ENCODE data around the gene FBF1. TPM values are rescaled to one million over a fixed set of nuclear protein-coding genes. Genes with fewer than 3 reads are reported as not detected.

The FBF1 gene
- total RNA-seq, 1 experiment from 2014 or later = 17.9 TPM

DNA sequence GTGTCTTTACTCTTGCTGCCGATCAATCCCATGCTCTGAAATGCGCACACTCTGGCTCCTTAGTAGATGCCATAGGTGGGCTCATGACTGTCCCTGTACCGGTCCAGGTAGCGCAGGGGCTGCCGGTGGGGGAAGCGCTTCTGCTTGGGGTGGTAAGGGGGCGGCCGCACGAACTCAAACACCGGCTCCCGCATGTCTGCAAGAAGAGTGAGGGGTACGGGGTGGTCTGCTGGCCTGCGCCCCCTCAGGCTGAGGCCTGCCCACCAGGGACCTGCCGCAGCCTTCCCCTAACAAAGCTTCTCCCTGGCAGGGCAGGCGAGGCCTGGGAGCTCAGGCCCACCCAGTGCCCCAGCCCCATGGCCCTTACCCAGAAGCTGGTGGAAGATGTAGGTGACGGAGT, 42.1 kb downstream of the FBF1 start:
- DNase-seq = no peak

DNA sequence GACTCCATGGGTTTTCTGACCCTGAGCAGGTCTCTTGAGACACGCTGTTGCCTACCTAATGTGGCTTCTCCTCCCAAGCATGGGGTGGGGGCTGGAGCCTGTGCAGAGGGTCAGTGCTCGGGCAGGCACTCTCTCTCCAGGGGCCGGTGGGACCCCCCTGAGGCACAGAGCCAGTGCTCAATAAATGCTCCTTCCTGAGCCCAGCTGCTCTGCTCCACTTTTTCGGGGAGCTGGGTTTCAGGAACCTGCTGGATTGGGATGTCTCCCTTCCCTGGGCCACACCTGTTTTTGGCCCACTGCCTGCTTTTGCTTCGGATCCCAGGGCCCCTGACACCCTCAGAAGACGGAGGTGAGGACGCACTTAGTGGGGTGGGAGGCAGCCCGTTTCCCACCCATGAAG, 42.8 kb downstream of the FBF1 start:
- Histone ChIP-seq H3K36me3 (replicated peaks; ENCODE audit: control insufficient read depth, insufficient read depth, low read length) (peaks cover 23% of the 10 kb centered on the region), H3K4me3 (ENCODE audit: insufficient read depth, low read depth, low read length) (no peak overlapping the region), H3K27me3 (ENCODE audit: control insufficient read depth, insufficient read depth, low read length) (no peaks in the 10 kb centered on the region)
- DNase-seq = no peak

More for the DNA sequence above, 42.1 kb downstream of the FBF1 start:
- Histone ChIP-seq H3K36me3 (replicated peaks; ENCODE audit: control insufficient read depth, insufficient read depth, low read length) (peaks cover 23% of the 10 kb centered on the region), H3K27me3 (ENCODE audit: control insufficient read depth, insufficient read depth, low read length) (no peaks in the 10 kb centered on the region), H3K4me3 (ENCODE audit: insufficient read depth, low read depth, low read length) (no peak overlapping the region)

DNA sequence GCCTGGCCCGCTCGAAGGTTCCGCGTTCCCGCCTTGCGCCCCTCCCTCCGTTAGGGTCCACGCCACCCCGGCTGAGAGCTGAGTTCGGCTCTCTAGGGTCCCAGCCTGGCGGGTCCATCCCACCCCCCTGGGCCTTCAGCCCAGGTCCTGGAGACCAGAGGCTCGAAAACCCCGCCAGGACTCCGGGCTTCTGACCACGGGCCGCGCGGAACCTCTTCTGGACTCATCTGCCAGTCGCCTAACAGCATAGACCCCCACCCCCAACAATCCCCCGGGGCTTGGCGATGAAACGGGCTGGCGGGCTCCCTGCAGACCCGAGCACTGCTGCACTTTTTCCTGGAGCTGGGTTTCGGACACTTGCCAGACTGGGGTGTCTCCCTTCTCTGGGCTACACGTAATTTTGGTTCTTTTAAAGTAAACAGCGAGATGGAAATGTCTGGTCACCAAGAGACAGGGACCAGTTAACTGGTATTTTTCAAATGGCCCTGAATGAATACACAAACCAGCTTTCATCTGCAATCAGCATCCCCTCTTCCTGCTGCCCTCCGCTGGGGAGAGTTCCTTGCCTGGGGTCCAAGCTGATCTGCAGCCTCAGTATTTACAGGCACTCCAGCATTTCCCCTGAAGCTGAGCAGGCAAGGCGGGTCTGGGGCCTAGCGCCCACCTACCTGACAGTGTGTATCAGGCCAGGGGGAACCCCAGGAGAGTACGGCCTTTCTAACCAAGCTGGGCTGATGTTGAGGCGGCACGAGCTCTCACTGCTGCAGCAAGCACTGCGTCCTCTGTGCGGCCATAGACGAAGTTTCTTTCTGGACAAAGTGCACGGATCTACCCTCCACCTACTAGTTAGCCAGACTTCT, 43.5 kb downstream of the FBF1 start:
- peak; percentile 73 for DNase-seq
- peaks cover 25% of the 10 kb centered on the region for H3K36me3 ChIP-seq (replicated peaks; ENCODE audit: control insufficient read depth, insufficient read depth, low read length)

DNA sequence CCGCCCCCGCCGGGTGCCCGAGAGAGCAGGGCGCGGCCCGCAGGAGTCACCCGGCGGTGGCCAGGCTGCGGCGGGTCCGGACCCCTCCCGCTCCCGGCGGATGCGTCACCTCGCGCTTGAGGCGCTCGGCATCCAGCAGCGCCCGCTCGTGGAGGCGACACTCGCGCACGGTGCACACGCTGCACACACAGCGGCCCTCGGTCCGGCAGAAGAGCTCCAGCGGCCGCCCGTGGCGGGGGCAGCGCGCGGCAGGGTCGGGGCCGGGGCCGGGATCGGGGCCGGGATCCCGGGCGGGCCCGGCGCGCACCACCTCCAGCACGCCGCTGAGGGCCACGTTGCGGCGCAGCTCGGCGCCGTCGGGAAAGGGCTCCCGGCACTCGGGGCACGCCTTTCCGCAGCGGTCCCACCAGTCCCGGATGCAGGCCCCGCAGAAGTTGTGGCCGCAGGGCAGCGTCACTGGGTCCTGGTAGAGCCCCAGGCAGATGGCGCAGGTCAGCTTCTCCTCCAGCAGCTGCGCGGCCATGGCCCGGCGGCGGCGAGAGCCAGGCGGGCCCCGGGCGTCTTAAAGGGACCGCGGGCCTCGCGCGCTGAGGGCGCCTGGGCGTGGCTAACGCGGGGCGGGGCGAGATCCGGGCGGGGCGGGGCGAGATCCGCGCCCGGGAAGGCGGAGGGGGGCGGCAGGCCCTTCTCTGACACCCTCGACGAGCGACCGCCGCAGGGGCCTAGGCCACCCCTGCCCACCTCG, 44.3 kb downstream of the FBF1 start, which contains the start of gene TRIM65:
Gene TRIM65, minus strand, starts transcription at position 537 of the 745 bp plus-strand sequence. Its CDS starts 14 bp downstream, at position 523.
- no peaks in the 10 kb centered on the region for H3K27me3 ChIP-seq (ENCODE audit: control insufficient read depth, insufficient read depth, low read length)
- peak within 1 kb of the TSS; percentile 94 for H3K4me3 ChIP-seq (ENCODE audit: insufficient read depth, low read depth, low read length)
- peak; percentile 99 for DNase-seq
- peaks cover 20% of the 10 kb centered on the region for H3K36me3 ChIP-seq (replicated peaks; ENCODE audit: control insufficient read depth, insufficient read depth, low read length)

More for the DNA sequence above, 43.5 kb downstream of the FBF1 start:
- Histone ChIP-seq H3K4me3 (ENCODE audit: insufficient read depth, low read depth, low read length) (peak overlapping the region; percentile 94), H3K27me3 (ENCODE audit: control insufficient read depth, insufficient read depth, low read length) (no peaks in the 10 kb centered on the region)

DNA sequence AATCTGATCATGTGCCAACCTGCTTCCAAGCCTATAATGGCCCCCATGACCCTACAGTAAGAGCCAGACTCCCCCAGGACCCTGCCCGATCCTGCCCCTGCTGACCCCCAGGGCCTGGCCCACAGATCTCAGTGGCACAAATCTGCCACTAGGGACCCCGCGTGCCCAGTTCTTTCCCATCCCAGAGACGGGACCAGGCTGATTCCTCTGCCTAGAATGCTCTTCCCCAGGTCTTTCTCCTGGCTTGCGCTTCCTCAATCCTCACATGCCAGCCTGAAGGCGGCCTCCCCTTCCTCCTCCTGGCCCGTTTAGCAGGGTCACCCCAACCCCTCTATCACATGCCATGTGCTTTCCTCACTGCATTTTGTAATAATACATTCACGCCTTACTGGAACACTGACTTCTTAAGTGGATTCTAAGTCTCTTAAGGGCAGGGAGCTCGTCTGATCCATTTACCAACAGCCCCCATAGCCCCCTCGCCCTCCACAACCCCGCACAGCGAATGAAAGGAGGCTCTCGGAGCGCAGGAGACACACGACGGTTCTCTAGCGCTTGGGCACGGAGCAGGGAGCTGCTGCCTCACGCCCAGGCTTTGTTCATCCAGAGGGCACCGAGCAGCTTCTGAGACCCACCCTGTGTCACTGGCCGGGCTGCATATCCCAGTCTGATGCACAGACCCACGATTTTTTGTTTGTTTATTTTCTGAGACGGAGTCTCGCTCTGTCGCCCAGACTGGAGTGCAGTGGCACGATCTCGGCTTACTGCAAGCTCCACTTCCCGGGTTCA, 45.3 kb downstream of the FBF1 start:
- peak; percentile 90 for DNase-seq

DNA sequence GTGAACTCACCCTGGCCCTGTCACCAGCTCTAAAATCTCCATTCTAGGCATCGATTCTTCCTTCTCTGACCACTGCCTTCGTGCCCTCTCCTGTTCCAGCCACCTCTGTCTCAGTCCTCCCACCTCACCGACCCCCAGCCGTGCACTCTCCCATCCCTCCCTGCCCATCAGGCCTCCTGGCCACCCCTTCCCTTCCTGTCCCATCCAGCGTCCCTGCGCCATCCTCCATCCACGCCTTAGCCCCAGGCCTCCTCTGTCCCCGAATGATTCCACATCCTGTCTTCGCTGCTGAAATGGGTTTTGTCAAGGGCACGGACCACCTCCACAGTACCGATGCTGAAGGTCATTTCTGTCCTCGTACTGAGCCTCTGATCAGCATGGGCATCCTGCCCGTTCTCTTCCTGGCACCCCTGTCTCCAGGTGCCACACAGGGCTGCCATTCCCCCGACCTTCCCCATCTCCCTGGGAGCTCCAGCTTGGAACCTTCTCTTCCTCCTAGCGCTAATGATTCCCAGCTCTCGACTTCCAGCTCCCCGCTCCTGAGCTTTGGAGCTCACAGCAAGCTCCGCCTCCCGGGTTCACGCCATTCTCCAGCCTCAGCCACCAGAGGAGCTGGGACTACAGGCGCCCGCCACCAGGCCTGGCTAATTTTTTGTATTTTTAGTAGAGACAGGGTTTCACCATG, 46.7 kb downstream of the FBF1 start:
- peaks cover 8% of the 10 kb centered on the region for H3K36me3 ChIP-seq (replicated peaks; ENCODE audit: control insufficient read depth, insufficient read depth, low read length)
- DNase-seq = peak; percentile 70
- H3K27me3 ChIP-seq (ENCODE audit: control insufficient read depth, insufficient read depth, low read length) = no peaks in the 10 kb centered on the region
- H3K4me3 ChIP-seq (ENCODE audit: insufficient read depth, low read depth, low read length) = no peak overlapping the region

More for the DNA sequence above, 45.3 kb downstream of the FBF1 start:
- peak overlapping the region; percentile 94 for H3K4me3 ChIP-seq (ENCODE audit: insufficient read depth, low read depth, low read length)
- no peaks in the 10 kb centered on the region for H3K27me3 ChIP-seq (ENCODE audit: control insufficient read depth, insufficient read depth, low read length)
- H3K36me3 ChIP-seq (replicated peaks; ENCODE audit: control insufficient read depth, insufficient read depth, low read length) = peaks cover 14% of the 10 kb centered on the region

DNA sequence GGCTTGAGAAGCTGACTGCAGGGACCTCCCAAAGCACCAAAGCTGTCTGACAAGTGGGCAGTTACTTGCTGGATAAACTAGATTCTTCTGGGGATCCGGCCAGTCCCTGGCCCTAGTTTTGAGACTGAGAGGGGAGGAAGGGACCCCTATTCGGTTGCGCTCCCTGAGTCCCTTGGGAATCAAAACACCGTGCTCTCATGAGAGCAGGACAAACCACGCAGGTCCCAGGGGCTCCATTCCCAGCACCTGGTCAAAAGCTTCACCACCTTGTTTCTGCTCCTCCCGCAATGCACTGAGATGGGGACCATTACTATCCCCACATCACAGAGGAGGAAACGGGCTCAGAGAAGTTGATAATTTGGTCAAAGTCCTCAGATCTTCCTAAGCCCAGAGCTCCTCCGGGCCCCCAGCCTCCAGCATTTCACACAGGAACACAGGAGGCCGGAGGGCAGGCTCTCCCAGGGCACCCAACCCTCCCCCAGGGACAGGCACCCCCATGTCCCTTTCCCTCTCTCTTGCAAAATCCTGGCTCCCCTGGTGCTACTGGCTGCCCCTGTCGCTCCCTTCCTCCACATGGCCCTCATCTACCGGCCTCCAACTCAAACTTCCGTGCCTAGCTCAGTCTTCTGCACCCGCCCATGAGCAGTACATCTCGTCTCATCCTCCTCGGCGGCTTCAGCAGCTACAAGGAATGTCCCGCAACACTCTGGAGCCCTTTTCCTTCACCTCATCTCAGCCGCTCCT, 47.4 kb downstream of the FBF1 start:
- H3K36me3 ChIP-seq (replicated peaks; ENCODE audit: control insufficient read depth, insufficient read depth, low read length) = peaks cover 7% of the 10 kb centered on the region
- no peak for DNase-seq
- H3K27me3 ChIP-seq (ENCODE audit: control insufficient read depth, insufficient read depth, low read length) = no peaks in the 10 kb centered on the region
- H3K4me3 ChIP-seq (ENCODE audit: insufficient read depth, low read depth, low read length) = no peak overlapping the region

DNA sequence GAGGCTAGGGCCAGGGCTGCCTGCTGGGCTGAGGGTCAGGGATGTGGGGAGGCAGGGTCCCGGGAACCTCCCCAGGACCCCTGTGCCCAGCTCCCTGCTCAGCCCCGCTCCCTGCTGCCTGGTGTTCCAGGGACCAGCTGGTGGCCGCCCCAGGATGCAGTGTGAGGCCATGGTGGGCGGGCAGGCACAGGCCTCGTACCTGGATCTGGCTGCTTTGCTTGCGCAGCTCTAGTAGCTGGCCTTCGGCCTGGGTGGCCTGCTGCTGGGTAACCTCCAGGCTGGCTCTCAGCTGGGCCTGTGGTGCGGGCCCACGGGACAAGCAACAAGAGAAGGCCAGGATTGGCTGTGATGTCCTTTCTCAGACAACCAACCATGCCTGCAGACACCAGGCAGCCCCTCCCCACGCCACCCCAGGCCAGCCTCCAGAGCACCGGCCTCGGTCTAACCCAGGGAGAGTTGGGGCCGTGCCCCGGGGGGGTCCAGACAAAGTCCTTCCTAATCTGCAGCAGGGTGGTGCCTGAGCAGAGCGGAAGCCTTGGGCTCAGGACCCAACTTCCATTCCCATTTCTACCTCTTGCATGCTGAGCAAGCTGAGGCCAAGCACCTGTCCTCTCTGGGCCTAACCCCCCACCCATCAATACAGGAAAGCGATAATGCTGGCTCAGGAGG, 48.2 kb downstream of the FBF1 start:
- H3K4me3 ChIP-seq (ENCODE audit: insufficient read depth, low read depth, low read length) = no peak overlapping the region
- H3K27me3 ChIP-seq (ENCODE audit: control insufficient read depth, insufficient read depth, low read length) = no peaks in the 10 kb centered on the region
- no peak for DNase-seq
- peaks cover 7% of the 10 kb centered on the region for H3K36me3 ChIP-seq (replicated peaks; ENCODE audit: control insufficient read depth, insufficient read depth, low read length)

DNA sequence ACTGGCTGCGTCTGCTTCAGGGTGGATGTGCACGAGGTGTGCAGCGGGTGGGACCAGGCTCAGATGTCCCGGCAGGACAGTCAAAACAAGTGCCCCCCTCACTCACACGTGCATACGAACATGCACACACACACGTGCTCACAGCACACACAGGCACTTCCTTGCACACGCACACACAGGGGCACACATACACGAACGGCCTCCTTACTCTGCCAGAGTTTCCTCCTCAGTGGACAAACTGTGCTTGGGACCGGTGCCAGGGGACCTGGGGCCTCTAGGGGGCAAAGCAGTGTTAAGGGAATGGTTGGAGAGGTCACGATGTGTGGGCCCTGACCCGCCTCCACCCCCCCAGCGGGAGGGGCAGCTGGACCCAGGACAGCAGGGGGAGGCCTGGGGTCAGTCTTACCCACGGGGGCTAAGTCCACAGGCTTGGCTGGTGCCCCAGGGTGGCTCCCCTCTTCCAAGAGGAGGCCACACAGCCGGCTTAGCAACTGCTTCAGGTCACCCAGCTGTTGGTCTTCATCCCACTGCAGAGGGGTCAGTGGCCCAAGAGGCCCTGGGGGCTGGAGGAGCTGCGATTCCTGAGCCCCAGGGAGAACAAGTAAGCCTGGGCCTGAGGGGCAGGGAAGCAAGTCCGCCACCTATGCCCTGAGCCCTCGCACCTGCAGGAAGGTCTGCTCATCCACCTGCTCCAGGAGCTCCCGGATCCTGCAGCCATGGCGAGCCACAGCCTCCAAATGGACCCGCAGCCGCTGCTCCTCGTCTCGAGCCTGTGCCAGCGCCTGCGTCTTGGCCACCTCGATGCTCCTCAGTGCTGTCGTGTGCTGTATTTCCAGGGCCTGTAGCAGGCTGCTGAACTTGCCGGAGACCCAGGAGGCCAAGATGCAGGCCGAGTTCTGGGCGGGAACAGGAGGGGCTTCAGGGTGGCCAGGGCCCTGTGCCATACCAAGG, 49.0 kb downstream of the FBF1 start:
- no peak for DNase-seq
- H3K4me3 ChIP-seq (ENCODE audit: insufficient read depth, low read depth, low read length) = no peak overlapping the region
- H3K27me3 ChIP-seq (ENCODE audit: control insufficient read depth, insufficient read depth, low read length) = no peaks in the 10 kb centered on the region

DNA sequence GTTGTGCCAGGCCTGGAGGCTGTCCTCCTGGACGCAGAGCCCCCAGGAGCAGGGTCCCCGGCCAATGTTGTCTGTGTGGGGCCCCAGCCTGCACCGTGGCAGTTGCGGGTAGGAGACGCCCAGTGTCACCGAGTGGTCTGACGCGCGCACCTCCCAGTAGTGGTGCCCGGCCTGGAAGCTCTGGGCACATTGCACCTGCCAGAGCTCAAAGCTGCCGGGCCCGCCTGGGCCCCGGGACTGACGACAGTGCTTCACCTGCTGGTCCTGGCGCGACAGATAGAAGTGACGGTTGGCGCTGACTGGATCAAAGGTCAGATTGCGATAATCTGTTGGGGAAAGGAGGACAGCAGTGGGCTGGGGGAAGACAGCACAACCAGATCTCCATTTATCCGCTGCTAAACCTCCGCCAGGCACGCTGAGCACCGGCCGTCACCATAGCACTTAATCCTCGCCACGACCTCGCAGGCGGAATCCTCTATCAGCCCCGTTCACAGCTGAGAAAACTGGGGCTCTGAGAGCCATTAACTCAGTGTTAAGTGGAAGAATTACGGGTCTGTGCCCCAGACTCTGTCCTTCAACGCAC, 49.7 kb downstream of the FBF1 start:
- Histone ChIP-seq H3K36me3 (replicated peaks; ENCODE audit: control insufficient read depth, insufficient read depth, low read length) (peaks cover 7% of the 10 kb centered on the region), H3K27me3 (ENCODE audit: control insufficient read depth, insufficient read depth, low read length) (no peaks in the 10 kb centered on the region), H3K4me3 (ENCODE audit: insufficient read depth, low read depth, low read length) (no peak overlapping the region)
- no peak for DNase-seq

More for the DNA sequence above, 49.0 kb downstream of the FBF1 start:
- peaks cover 7% of the 10 kb centered on the region for H3K36me3 ChIP-seq (replicated peaks; ENCODE audit: control insufficient read depth, insufficient read depth, low read length)

DNA sequence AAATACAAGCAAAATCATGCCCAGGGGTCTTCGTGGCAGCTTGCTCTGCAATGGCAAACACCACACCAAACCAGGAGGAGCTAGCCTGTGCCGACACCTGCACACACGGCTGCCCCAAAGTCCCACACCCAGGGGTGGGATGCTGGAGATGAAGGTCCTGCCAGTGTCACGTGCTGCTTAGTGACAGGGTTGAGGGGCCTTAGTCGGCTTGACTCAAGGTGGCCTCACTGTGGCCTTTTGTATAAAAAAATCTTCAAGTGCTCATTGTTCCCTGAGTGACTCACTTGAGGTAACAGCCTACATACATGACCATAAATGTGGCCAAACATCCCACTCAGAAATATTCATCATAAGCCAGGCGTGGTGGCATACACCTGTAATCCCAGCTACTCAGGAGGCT, 51.4 kb downstream of the FBF1 start:
- H3K27me3 ChIP-seq (ENCODE audit: control insufficient read depth, insufficient read depth, low read length) = no peaks in the 10 kb centered on the region
- no peak for DNase-seq
- H3K4me3 ChIP-seq (ENCODE audit: insufficient read depth, low read depth, low read length) = no peak overlapping the region
- peaks cover 7% of the 10 kb centered on the region for H3K36me3 ChIP-seq (replicated peaks; ENCODE audit: control insufficient read depth, insufficient read depth, low read length)

DNA sequence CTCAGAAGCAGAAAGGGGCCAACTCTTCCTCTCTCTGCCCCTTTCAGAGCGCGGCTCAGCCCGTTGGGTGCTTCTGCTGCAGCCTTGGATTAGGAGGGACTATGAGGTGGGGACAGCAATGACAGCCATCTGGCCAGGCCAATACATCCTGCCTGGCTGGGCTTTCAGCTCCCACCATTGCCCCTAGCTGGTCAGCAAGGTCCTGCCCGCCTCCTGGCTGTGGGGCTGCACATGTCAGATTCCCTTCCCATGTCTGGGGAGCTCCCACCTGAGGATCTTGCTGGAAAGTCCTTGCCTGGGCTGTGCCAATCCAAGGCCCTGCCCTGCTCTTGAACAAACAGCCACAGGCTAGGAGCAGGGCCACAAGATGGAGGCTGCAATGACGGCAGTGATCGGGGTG, 52.4 kb downstream of the FBF1 start:
- peaks cover 7% of the 10 kb centered on the region for H3K36me3 ChIP-seq (replicated peaks; ENCODE audit: control insufficient read depth, insufficient read depth, low read length)

More for the DNA sequence above, 52.4 kb downstream of the FBF1 start:
- no peaks in the 10 kb centered on the region for H3K27me3 ChIP-seq (ENCODE audit: control insufficient read depth, insufficient read depth, low read length)
- H3K4me3 ChIP-seq (ENCODE audit: insufficient read depth, low read depth, low read length) = no peak overlapping the region
- peak; percentile 47 for DNase-seq

Data from H7 (cell line).